ENCODE results near the gene KAT2B.

- TF ChIP-seq YY1 (IDR thresholded peaks at IDR 0.05; ENCODE audit: insufficient read depth, insufficient read length), result no peak
- TF ChIP-seq SUZ12 (IDR thresholded peaks at IDR 0.05; ENCODE audit: extremely low read depth, insufficient read depth, insufficient read length), result no peak
- no peak for TF ChIP-seq ZNF274 (IDR thresholded peaks at IDR 0.05; ENCODE audit: low read depth, low read length)
These were observed 24.7 kb upstream of the KAT2B start for GRCh38 chr3:20015525-20015924.

All from NT2/D1 (cell line).